ENCODE measurements around the gene SNIP1. TPM values are rescaled to one million over a fixed set of nuclear protein-coding genes. Genes with fewer than 3 reads are reported as not detected.

Gene SNIP1
- total RNA-seq, 2 experiments from 2014 or later = 18.3 to 21.8 TPM

DNA sequence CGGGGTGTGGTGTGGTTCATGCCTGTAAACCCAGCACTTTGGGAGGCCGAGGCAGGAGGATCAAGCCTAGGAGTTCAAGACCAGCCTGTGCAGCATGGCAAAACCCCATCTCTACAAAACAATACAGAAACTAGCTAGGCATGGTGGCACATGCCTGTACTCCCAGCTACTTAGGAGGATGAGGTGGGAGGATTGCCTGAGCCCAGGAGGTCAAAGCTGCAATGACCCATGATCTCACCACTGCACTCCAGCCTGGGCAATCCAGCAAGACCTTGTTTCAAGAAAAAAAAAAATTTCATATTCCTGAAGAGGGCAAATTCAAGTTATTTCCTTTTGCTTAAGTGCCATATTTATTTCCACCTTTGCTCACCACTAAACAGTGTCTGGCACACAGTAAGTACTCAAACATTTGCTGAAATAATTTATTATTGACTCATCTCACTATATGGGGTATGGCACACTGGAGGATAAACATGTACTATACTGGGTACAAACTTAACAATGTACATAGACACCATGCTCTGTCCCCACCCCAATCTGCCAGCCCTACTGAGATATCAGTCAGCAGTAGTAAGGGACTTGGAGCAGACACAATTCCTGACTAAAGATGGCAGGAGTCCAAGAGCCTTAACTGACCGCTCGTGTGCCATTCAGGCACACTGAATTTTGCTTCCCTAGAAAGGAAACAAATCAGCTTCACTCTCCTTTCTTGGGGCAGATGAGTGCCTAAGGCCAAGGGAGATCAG, 55.0 kb downstream of the SNIP1 start:
- intact Hi-C loops (cut with micrococcal nuclease) = no loop called here
- CTCF ChIA-PET = interaction anchor here (6.5 to 17.7 kb wide), 2 partner anchors 12 to 40 kb away, joined by 91 to 380 read pairs; no protein-coding TSS in a partner anchor
- Mint-ChIP-seq H3K4me3 (no peak overlapping the region), H3K36me3 (ENCODE audit: low read depth) (peaks cover 18% of the 10 kb centered on the region), H3K27ac (no peak overlapping the region), H3K9me3 (no peaks in the 10 kb centered on the region), H3K4me1 (ENCODE audit: low read depth) (peaks cover 19% of the 10 kb centered on the region), H3K27me3 (no peaks in the 10 kb centered on the region)
- POLR2A ChIA-PET = interaction anchor here (0.6 kb wide), 1 partner anchor 15 kb away, joined by 3 read pairs; no protein-coding TSS in a partner anchor
- ATAC-seq (no peak), DNase-seq (no peak)
- TF ChIP-seq, protein P1, sequence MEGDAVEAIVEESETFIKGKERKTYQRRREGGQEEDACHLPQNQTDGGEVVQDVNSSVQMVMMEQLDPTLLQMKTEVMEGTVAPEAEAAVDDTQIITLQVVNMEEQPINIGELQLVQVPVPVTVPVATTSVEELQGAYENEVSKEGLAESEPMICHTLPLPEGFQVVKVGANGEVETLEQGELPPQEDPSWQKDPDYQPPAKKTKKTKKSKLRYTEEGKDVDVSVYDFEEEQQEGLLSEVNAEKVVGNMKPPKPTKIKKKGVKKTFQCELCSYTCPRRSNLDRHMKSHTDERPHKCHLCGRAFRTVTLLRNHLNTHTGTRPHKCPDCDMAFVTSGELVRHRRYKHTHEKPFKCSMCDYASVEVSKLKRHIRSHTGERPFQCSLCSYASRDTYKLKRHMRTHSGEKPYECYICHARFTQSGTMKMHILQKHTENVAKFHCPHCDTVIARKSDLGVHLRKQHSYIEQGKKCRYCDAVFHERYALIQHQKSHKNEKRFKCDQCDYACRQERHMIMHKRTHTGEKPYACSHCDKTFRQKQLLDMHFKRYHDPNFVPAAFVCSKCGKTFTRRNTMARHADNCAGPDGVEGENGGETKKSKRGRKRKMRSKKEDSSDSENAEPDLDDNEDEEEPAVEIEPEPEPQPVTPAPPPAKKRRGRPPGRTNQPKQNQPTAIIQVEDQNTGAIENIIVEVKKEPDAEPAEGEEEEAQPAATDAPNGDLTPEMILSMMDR (IDR thresholded peaks at IDR 0.05) = no peak

DNA sequence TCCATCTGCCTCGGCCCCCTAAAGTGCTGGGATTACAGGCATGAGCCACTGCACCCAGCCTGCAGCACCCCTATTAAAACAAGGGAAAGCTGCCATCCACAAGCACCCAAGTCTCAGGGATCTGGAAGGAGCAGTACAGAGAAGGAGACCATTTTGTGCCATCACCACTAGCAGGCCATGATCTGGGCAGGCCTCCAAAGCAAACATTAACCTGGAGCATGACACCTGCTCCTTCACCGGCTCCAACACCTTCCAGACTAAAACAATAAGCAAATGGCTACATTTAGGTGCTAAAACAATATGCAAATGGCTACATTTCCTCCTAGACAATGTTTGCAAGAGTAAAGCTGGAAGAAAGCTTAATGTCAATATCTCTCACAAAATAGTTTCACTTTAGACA, 56.3 kb downstream of the SNIP1 start:
- intact Hi-C loops (cut with micrococcal nuclease) = no loop called here
- Mint-ChIP-seq H3K9me3 (no peaks in the 10 kb centered on the region), H3K4me1 (ENCODE audit: low read depth) (peaks cover 22% of the 10 kb centered on the region), H3K27me3 (no peaks in the 10 kb centered on the region), H3K4me3 (no peak overlapping the region), H3K36me3 (ENCODE audit: low read depth) (peaks cover 26% of the 10 kb centered on the region), H3K27ac (no peak overlapping the region)
- DNase-seq = no peak
- ATAC-seq = no peak
- ChIA-PET POLR2A (interaction anchor here (0.9 to 1.0 kb wide), 2 partner anchors 13 to 17 kb away, joined by 3 read pairs; partner anchors contain the start of gene MEAF6), CTCF (interaction anchor here (0.9 to 17.7 kb wide), 5 partner anchors 11 to 181 kb away, joined by 3 to 380 read pairs (median 7); partner anchors contain the start of gene MEAF6)
- TF ChIP-seq, protein P1 (IDR thresholded peaks at IDR 0.05) = no peak

DNA sequence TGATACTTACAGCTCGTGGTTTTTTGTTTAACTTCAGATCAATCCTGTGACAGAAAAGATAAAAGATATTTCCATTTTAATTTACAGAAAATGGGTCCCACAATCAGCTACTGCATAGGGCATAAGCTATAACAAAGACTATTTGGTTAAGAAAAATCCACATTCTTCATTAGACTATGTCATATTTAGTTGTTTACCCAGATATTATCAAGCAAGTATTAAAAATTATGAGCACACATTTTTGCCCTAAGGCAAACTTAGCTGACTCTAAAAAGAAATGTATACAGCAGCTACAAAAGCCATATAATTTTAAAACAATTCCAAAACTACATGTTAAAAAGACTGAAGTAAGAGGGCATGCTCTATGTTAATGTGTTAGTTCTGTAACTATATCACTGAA, 58.2 kb downstream of the SNIP1 start:
- Mint-ChIP-seq H3K4me3 (no peak overlapping the region), H3K4me1 (ENCODE audit: low read depth) (peaks cover 19% of the 10 kb centered on the region), H3K9me3 (no peaks in the 10 kb centered on the region), H3K36me3 (ENCODE audit: low read depth) (peaks cover 25% of the 10 kb centered on the region), H3K27me3 (no peaks in the 10 kb centered on the region), H3K27ac (no peak overlapping the region)
- no peak for DNase-seq
- ChIA-PET POLR2A (interaction anchor here (1.1 to 3.1 kb wide), 2 partner anchors 10 to 17 kb away, joined by 4 to 7 read pairs; no protein-coding TSS in a partner anchor), CTCF (interaction anchor here (1.3 to 17.7 kb wide), 3 partner anchors 9 to 37 kb away, joined by 3 to 380 read pairs (median 91); no protein-coding TSS in a partner anchor)
- TF ChIP-seq, protein P1 (IDR thresholded peaks at IDR 0.05) = no peak
- intact Hi-C loops (cut with micrococcal nuclease) = no loop called here
- ATAC-seq = no peak

DNA sequence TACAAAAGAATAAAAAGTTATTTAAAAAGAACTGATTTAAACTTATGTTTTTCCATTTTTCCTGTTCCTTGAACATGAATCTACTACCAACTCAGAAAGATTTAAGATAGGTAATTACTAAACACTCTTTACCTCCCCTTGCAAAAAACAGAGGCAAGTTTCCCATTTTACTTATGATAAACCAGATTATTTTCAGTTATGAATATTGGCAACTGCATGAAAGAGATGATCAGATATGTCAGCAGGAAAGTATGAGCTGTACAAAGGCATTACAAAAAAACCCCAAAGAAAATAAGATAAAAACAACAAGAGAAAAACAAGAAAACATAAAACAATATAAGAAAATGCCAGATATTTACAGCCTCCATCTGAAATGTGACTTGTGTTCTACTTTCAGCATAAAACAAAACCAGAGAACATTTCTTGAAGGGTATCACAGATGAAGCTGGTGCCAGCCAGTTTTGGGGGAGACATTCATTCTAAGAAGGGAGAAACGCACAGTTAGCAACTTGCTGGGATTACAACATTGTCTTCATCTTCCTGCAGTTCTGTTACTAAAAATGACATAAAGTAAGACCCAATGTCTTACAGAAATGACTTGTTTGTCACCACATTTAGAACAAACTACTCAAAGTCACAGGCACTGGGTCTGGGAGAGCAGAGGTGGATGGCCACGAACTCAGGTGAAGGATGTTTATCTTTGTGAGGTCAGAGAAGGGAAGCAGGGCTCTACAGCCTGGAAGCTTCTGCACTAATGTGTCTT, 60.6 kb downstream of the SNIP1 start:
- Mint-ChIP-seq H3K9me3 (no peaks in the 10 kb centered on the region), H3K4me1 (ENCODE audit: low read depth) (peaks cover 15% of the 10 kb centered on the region), H3K36me3 (ENCODE audit: low read depth) (peaks cover 29% of the 10 kb centered on the region), H3K27me3 (no peaks in the 10 kb centered on the region), H3K27ac (peak overlapping the region; percentile 40), H3K4me3 (no peak overlapping the region)
- ATAC-seq (peak; percentile 37), DNase-seq (no peak)
- ChIA-PET CTCF (interaction anchor here (0.9 to 17.7 kb wide), 3 partner anchors 14 to 35 kb away, joined by 3 to 380 read pairs (median 4); no protein-coding TSS in a partner anchor), POLR2A (interaction anchor here (3.1 kb wide), 1 partner anchor 15 kb away, joined by 7 read pairs; no protein-coding TSS in a partner anchor)
- intact Hi-C loops (cut with micrococcal nuclease) = no loop called here
- TF ChIP-seq, protein P1 (IDR thresholded peaks at IDR 0.05) = no peak
